ENCODE results near the gene PLPP3.

- no peak for TF ChIP-seq TCF12 (IDR thresholded peaks at IDR 0.05; ENCODE audit: low read depth, low read length)
- no peak for TF ChIP-seq USF2 (IDR thresholded peaks at IDR 0.05; ENCODE audit: low read length)
- TF ChIP-seq PHF8 (conservative IDR thresholded peaks at IDR 0.05; ENCODE audit: low read depth, low read length): no peak
- no peak for TF ChIP-seq MAFK (IDR thresholded peaks at IDR 0.05; ENCODE audit: low read depth, low read length)
Observed at GRCh38 chr1:56583957-56584468, 4.7 kb upstream of the PLPP3 start.

Data from H1 (cell line).